Measurements from ENCODE around the gene KRT40. TPM values are rescaled to one million over a fixed set of nuclear protein-coding genes. Genes with fewer than 3 reads are reported as not detected.
A peak's percentile ranks its signal among the peaks of the same experiment; 100 is the strongest.

The KRT40 gene
- total and polyA plus RNA-seq, 8 donors = 0.10 TPM; not detected in 7

DNA sequence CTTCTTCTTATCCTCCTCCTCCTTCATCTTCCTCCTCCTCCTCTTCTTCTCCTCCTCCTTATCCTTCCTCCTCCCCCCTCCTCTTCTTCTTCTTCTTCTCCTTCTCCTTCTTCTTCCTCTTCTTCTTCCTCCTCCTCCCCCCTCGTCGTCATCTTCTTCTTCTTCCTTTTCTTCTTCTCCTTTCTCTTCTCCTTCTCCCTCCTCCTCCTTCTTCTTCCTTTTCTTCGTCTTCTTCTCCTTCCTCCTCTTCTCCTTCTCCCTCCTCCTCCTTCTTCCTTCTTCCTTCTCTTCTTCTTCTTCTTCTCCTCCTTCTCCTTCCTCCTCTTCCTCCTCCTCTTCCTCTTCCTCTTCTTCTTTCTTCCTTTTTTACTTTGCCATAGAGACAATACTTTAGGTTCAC, 41.6 kb downstream of the KRT40 start:
- Histone ChIP-seq H3K4me1 (peaks cover 0 to 1% (median 0%) of the 10 kb centered on the region in 4 donors), H3K36me3 (no peaks in the 10 kb centered on the region), H3K9me3 (no peaks in the 10 kb centered on the region), H3K4me3 (no peak overlapping the region), H3K27me3 (peaks cover 0 to 24% (median 0%) of the 10 kb centered on the region in 3 donors), H3K27ac (no peak overlapping the region)
- DNase-seq = no peak
- no peak for TF ChIP-seq EP300 (IDR thresholded peaks at IDR 0.05)
- TF ChIP-seq POLR2A (IDR thresholded peaks at IDR 0.05) = no peak
- TF ChIP-seq POLR2AphosphoS5 (IDR thresholded peaks at IDR 0.05) = no peak
- TF ChIP-seq, protein P1, sequence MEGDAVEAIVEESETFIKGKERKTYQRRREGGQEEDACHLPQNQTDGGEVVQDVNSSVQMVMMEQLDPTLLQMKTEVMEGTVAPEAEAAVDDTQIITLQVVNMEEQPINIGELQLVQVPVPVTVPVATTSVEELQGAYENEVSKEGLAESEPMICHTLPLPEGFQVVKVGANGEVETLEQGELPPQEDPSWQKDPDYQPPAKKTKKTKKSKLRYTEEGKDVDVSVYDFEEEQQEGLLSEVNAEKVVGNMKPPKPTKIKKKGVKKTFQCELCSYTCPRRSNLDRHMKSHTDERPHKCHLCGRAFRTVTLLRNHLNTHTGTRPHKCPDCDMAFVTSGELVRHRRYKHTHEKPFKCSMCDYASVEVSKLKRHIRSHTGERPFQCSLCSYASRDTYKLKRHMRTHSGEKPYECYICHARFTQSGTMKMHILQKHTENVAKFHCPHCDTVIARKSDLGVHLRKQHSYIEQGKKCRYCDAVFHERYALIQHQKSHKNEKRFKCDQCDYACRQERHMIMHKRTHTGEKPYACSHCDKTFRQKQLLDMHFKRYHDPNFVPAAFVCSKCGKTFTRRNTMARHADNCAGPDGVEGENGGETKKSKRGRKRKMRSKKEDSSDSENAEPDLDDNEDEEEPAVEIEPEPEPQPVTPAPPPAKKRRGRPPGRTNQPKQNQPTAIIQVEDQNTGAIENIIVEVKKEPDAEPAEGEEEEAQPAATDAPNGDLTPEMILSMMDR (IDR thresholded peaks at IDR 0.05) = no peak
- 80 to 92% (median 87%) methylated on average over 3 of the region's 3 CpGs for WGBS, 5 donors
- intact Hi-C loops (cut with DNase I; ENCODE audit: low total_unique reads) = no loop called here

DNA sequence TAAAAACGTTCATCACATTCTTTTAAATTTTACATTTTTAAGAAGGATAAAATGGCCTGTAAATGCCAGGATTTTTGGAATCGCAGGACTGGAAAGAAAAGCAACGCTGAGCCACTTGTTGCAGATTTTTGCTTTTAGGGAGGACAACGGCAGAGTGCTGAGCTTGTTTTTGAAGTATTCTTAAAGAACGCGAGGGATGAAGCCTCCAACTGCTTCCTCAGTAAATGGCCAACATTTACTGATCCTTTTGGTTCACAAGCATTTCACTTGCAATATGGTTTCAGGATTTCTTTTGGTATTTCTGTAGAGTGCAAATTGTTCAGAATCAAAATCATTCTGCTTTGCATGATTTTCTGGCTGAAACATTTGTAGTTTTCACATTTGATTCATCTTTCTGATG, 43.9 kb downstream of the KRT40 start:
- Histone ChIP-seq H3K4me1 (peaks cover 0 to 10% (median 0%) of the 10 kb centered on the region in 4 donors), H3K9me3 (no peaks in the 10 kb centered on the region), H3K4me3 (no peak overlapping the region), H3K27me3 (peaks cover 0 to 6% (median 0%) of the 10 kb centered on the region in 3 donors), H3K27ac (no peak overlapping the region), H3K36me3 (no peaks in the 10 kb centered on the region)
- 83 to 91% (median 83%) methylated on average over 6 of the region's 6 CpGs for WGBS, 5 donors
- DNase-seq = no peak
- intact Hi-C loops (cut with DNase I; ENCODE audit: low total_unique reads) = no loop called here
- TF ChIP-seq, protein P1 (IDR thresholded peaks at IDR 0.05) = no peak
- TF ChIP-seq EP300 (IDR thresholded peaks at IDR 0.05) (no peak), POLR2AphosphoS5 (IDR thresholded peaks at IDR 0.05) (no peak), POLR2A (IDR thresholded peaks at IDR 0.05) (no peak)

DNA sequence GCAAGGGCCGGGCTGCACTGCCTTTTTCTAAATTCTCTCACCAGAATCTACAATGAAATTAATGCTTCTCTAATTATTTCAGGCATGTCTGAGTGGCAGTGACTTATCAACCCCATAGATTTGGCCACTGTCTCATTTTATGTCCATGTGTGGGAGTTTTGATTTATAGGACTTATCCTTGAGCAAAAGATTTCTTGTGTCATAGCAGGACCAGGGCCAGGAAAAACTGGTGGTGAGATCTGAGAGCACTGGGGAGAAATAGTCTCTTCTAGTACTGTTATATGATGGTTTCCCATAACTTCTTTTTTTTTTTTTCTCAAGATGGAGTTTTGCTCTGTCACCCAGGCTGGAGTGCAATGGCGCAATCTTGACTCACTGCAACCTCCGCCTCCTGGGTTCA, 45.1 kb downstream of the KRT40 start:
- intact Hi-C loops (cut with DNase I; ENCODE audit: low total_unique reads) = no loop called here

DNA sequence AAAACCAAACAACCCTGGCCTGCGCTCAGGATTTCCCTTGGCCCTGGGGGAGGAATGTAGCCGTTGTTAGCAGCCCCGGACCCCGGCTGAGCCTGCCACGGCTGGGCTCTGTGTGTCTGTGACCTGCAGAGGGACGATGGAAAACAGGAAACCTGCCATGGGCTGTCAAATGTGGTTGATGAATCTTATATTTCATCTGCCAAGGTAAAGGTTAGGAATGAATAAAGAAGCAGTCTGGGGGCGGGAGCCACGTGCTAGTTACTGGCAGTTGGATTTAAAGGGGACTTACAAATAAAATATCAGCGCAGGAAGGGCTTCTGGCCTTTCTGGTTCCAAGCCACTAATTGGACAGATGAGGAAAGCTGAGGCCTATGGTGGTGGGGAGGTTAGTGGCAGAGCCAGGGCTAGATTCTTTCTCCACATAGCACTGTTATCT, 46.7 kb downstream of the KRT40 start, which contains the start of gene KRT23:
TSS of gene KRT23 (minus strand) at position 263 of the 436 bp plus-strand sequence. CDS start 1,043 bp downstream, outside the sequence.
- Histone ChIP-seq H3K4me3 (no peak within 1 kb of the TSS), H3K4me1 (peaks cover 0 to 10% (median 0%) of the 10 kb centered on the region in 4 donors), H3K27ac (no peak within 1 kb of the TSS), H3K36me3 (no peaks in the 10 kb centered on the region), H3K9me3 (no peaks in the 10 kb centered on the region), H3K27me3 (no peaks in the 10 kb centered on the region)
- peak; percentile 25 to 32 for DNase-seq
- 19 to 33% (median 26%) methylated on average over 9 of the region's 9 CpGs for WGBS, 5 donors
- intact Hi-C loops (cut with DNase I; ENCODE audit: low total_unique reads) = no loop called here
- TF ChIP-seq EP300 (IDR thresholded peaks at IDR 0.05) (no peak), POLR2AphosphoS5 (IDR thresholded peaks at IDR 0.05) (no peak)

More for the DNA sequence above, 45.1 kb downstream of the KRT40 start:
- Histone ChIP-seq H3K4me3 (no peak overlapping the region), H3K27ac (no peak overlapping the region), H3K36me3 (no peaks in the 10 kb centered on the region), H3K27me3 (no peaks in the 10 kb centered on the region), H3K9me3 (no peaks in the 10 kb centered on the region), H3K4me1 (peaks cover 0 to 10% (median 0%) of the 10 kb centered on the region in 4 donors)
- 83 to 93% (median 92%) methylated on average over 3 of the region's 3 CpGs for WGBS, 5 donors
- DNase-seq = no peak
- TF ChIP-seq, protein P1 (IDR thresholded peaks at IDR 0.05) = no peak
- TF ChIP-seq EP300 (IDR thresholded peaks at IDR 0.05) = no peak
- no peak for TF ChIP-seq POLR2AphosphoS5 (IDR thresholded peaks at IDR 0.05)
- TF ChIP-seq POLR2A (IDR thresholded peaks at IDR 0.05) = no peak

DNA sequence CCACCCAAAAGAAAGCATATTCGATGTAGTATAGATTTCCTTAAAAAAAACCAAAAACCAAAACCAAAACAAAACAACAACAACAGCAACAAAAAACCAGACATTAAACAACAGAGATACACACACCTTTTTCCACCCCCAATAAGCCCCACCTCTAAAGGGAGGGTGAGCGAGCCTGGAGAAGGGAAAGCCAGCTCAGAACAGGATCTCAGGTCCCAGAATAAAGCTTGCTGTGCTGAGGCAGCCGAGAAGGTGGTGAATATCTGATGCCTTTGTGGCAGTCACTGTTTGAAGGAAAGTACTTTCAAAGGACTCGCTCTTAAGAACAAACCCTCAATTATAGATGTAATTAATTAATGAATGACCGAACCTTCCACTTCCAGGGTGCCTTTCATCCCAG, 47.1 kb downstream of the KRT40 start:
- Histone ChIP-seq H3K9me3 (no peaks in the 10 kb centered on the region), H3K27me3 (no peaks in the 10 kb centered on the region), H3K36me3 (no peaks in the 10 kb centered on the region), H3K4me1 (peaks cover 0 to 10% (median 0%) of the 10 kb centered on the region in 4 donors), H3K27ac (no peak overlapping the region), H3K4me3 (no peak overlapping the region)
- TF ChIP-seq, protein P1 (IDR thresholded peaks at IDR 0.05) = no peak
- no peak for TF ChIP-seq EP300 (IDR thresholded peaks at IDR 0.05)
- TF ChIP-seq POLR2AphosphoS5 (IDR thresholded peaks at IDR 0.05) = no peak
- TF ChIP-seq POLR2A (IDR thresholded peaks at IDR 0.05) = no peak
- DNase-seq = peak in 1 of 2 donors; percentile 20
- intact Hi-C loops (cut with DNase I; ENCODE audit: low total_unique reads) = no loop called here
- WGBS, 5 donors = 23 to 52% (median 27%) methylated on average over 5 of the region's 5 CpGs

Data from stomach (tissue), 9 donors.